Cardiac fibroblast (primary cell): ENCODE data around the gene MEIKIN.

Source experiments
- DNase-seq, 2 donors: peaks; one replicate each; pipeline versions ENCODE4 v3.0.0 to v3.0.0-alpha.2; 2010; ENCODE audit warnings: low read depth in 2 of 2
- H3K4me3 ChIP-seq, 2 donors: replicated peaks in 1 of 2; 1 replicate in 1 of 2; 2 replicates in 1 of 2; pipeline ENCODE4 v1.5.1; 2011; ENCODE audit warnings: low read depth in 2 of 2, low read length in 2 of 2, mild to moderate bottlenecking in 2 of 2, moderate library complexity in 1 of 2
- TF ChIP-seq, protein P1 (sequence below): IDR thresholded peaks from one replicate; pipeline ENCODE4 v1.5.1; 2011; ENCODE audit warnings: low read depth, mild to moderate bottlenecking, low read length, inconsistent platforms

Gene MEIKIN

DNA sequence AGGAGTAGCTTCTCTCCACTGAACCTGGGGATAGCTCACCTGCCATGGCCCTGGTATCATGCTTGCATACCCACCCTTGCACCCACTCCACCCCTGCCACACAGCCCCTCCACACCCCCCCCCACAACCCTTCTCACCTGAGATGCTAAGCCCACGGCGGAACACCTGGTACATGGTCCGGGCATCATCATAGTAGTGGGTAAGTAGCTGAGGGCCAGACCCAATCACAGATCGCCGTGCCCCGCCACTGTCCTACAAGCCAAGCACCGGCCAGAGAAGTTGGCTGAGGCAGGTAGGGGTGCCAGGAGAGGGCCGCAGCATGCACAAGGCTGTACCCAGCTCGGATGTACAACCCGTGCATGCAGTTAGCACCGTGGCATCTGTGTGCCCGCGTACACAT, 45.3 kb upstream of the MEIKIN start:
- no peak for DNase-seq
- TF ChIP-seq, protein P1, sequence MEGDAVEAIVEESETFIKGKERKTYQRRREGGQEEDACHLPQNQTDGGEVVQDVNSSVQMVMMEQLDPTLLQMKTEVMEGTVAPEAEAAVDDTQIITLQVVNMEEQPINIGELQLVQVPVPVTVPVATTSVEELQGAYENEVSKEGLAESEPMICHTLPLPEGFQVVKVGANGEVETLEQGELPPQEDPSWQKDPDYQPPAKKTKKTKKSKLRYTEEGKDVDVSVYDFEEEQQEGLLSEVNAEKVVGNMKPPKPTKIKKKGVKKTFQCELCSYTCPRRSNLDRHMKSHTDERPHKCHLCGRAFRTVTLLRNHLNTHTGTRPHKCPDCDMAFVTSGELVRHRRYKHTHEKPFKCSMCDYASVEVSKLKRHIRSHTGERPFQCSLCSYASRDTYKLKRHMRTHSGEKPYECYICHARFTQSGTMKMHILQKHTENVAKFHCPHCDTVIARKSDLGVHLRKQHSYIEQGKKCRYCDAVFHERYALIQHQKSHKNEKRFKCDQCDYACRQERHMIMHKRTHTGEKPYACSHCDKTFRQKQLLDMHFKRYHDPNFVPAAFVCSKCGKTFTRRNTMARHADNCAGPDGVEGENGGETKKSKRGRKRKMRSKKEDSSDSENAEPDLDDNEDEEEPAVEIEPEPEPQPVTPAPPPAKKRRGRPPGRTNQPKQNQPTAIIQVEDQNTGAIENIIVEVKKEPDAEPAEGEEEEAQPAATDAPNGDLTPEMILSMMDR, result no peak
- H3K4me3 ChIP-seq, result no peak overlapping the region

DNA sequence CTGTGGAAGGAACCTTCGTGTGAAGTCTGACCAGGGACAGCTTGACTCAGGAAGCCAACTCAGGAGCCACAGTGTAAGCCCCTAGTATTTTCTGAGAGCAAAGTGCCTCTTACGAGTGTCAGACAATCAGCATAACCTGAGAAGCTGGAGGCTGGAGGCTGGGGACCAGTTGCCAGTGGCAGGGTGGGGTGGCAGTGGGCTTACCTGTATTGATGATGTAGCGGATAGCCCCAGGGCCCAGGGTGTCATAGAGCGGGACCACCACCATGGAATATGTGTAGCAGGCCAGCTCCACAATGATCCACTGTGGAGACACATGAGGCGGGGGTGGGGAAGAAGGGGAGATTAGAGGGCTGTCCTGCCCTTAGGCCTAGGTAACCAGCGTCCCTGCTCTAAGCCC, 43.1 kb upstream of the MEIKIN start:
- no peak for DNase-seq
- TF ChIP-seq, protein P1, result no peak
- no peak overlapping the region for H3K4me3 ChIP-seq

DNA sequence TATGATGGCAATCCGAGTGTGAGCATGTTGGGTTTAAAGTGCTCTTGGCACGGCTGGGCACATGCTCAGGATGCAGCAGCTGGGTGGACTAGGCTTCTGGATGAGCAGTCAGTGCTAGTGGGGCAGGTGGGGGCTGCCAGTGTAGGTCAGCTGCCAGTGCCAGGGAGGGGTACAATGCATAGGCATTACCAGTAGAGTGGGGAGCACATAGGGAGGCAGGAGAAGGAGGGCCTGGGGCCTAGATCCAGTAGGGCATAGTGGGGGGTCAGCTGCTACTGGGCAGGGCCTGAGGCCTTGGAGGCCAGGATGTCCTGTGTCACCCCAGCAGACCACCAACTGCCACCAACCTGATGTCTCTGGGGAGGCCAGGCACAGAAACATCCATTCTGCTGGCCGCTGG, 41.8 kb upstream of the MEIKIN start:
- DNase-seq, result no peak
- H3K4me3 ChIP-seq, result no peak overlapping the region
- TF ChIP-seq, protein P1, result no peak

DNA sequence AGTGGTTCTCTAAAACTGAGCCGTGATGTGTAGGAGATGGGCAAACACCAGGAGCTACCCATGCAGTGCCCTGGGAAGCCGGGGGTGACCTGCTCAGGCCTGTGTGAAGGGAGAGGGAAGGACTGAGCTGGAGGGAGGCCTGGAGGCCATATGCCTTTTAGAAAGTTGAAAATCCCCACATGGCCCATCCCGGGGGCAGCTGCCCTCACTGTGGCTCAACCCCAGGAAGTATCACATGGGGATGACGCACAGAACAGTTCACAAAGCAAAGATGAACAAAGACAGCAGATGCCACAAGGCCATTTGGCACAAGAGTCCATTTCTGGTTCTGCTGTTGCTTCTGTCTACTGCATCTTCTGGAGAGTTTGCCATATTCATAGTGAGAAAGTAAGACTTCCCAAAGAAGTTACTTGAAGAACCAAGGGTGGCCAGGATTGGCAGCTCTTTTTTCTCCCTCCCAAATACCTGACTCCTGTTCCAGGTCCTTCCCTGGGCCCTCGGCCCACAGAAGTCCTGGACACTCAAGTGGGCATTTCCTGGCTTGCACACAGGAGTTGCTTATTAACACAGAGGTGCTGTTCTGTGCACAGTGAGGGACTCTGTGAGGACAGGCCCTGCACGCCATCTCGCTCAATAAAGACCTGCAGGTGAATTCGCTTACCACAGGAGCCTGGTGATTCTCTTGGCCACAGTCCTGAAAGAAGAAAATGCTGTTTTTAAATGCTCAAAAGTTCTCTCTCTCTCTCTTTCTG, 40.9 kb upstream of the MEIKIN start:
- no peak for DNase-seq
- no peak overlapping the region for H3K4me3 ChIP-seq
- TF ChIP-seq, protein P1, result no peak

DNA sequence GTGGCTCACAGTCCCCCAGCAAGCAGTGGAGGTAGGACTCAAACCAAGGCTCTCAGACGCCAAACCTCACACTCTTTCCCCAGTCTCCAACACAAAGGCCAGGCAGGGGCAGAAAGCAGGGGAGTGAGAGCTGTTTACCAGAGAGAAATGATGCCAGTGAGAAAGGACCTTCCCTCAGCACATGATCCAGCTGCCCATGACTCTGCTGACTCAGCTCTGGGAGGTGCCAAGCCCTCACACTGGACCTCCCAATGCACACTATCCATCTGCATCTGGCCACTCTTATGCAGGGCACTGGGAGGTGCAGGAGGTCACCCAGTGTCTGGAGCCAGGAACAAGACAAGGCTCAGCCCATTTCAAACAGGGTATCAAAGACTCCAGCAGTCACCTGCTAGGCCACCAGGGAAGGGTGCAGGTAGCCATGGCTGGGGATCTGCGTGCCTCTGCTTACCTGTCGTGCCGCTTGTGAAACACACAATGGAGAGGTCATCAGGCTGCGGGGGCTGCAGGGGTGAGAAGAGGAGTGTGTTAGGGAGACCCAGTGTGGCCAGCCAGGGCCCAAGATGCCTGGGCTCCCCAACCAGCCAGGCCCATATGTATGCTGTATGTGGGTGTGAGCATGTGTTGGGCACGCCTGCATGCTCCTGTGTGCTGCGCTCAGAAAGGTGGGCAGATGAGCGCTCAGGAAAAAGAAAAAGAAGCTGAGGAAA, 39.6 kb upstream of the MEIKIN start:
- no peak for DNase-seq
- H3K4me3 ChIP-seq, result no peak overlapping the region
- TF ChIP-seq, protein P1, result no peak

DNA sequence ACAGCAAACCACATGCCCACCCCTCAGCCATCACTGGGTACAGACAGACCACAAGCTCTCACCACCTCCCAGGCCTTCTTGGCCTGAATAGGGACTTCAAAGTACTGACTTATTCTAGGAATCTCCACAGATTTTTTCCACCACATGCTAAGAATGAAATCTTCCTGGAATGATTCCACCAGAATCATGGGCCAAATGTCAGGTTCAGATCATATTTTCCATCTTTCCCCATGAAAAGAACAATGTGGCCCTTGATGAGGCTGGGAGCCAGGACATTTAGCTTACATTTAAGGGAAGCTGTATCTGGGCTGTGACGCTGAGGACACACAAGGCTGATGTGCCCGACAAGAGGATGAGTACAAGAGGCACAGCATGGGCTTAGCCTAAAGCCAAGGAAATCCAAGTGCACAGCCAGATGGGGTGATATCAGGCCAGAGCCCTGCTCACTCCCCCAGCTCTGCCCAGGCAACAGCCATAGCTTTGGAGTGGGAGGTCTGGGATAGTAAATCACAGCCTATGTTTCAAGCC, 37.8 kb upstream of the MEIKIN start:
- no peak overlapping the region for H3K4me3 ChIP-seq

More for the DNA sequence above, 37.8 kb upstream of the MEIKIN start:
- TF ChIP-seq, protein P1, result no peak
- peak in 1 of 2 donors; percentile 50 for DNase-seq
